ENCODE data around the gene RAB5B. TPM values are rescaled to one million over a fixed set of nuclear protein-coding genes. Genes with fewer than 3 reads are reported as not detected.
A peak's percentile ranks its signal among the peaks of the same experiment; 100 is the strongest.

Gene RAB5B
- total and polyA plus RNA-seq, 7 experiments from 2014 or later = 45.2 to 109 (median 69.6) TPM

DNA sequence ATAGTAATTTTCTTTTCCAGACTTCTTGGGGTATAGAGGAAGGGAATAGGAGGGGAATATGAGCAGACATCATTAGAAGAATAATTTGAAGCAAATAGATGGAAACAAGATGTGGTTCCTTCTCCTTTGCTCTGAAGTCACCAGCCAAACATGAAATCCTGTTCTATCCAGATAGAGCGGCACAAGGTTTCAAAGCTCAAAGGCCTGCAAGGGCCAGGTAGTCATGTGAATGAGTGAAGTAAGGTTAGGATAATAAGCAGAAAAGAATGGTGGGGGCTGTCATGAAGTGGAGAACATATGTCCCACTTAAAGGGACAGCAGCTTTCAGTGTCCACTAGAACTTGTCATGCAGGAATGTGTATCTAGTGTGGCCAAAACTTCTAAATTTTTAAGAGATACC lies 44.5 kb downstream of the RAB5B start:
- no peaks in the 10 kb centered on the region for H3K9me3 ChIP-seq (ENCODE audit: control insufficient read depth in 2 of 3, low read length in 3 of 3)
- H3K27ac Mint-ChIP-seq = peak overlapping the region in 2 of 9 donors; percentile 9
- peaks cover 0 to 16% of the 10 kb centered on the region in 2 donors for H3K4me1 ChIP-seq (ENCODE audit: control insufficient read depth in 2 of 2, insufficient read depth in 2 of 2, low read length in 2 of 2)
- no peaks in the 10 kb centered on the region for H3K27me3 Mint-ChIP-seq
- ATAC-seq (no peak), DNase-seq (no peak)
- H3K36me3 ChIP-seq (ENCODE audit: control insufficient read depth in 2 of 3, insufficient read depth in 3 of 3, low read length in 3 of 3) = no peaks in the 10 kb centered on the region
- H3K27ac ChIP-seq (ENCODE audit: low read depth, low read length) = no peak overlapping the region
- intact Hi-C loops (cut with micrococcal nuclease) = no loop called here
- H3K27me3 ChIP-seq (ENCODE audit: control insufficient read depth in 2 of 2, insufficient read depth in 2 of 2, low read length in 2 of 2) = no peaks in the 10 kb centered on the region
- ChIA-PET CTCF (interaction anchor here (1.0 kb wide), 1 partner anchor 9 kb away, joined by 4 read pairs; no protein-coding TSS in a partner anchor), POLR2A (interaction anchor here (0.6 to 1.2 kb wide), 3 partner anchors 22 to 85 kb away, joined by 3 to 4 read pairs (median 4); partner anchors contain the start of gene PA2G4)
- peaks cover 7 to 50% (median 22%) of the 10 kb centered on the region in 7 donors for H3K4me1 Mint-ChIP-seq
- no peak overlapping the region for H3K4me3 Mint-ChIP-seq
- no peaks in the 10 kb centered on the region for H3K9me3 Mint-ChIP-seq
- peaks cover 0 to 14% (median 4%) of the 10 kb centered on the region in 5 donors for H3K36me3 Mint-ChIP-seq
- no peak overlapping the region for H3K4me3 ChIP-seq (ENCODE audit: low read length)

DNA sequence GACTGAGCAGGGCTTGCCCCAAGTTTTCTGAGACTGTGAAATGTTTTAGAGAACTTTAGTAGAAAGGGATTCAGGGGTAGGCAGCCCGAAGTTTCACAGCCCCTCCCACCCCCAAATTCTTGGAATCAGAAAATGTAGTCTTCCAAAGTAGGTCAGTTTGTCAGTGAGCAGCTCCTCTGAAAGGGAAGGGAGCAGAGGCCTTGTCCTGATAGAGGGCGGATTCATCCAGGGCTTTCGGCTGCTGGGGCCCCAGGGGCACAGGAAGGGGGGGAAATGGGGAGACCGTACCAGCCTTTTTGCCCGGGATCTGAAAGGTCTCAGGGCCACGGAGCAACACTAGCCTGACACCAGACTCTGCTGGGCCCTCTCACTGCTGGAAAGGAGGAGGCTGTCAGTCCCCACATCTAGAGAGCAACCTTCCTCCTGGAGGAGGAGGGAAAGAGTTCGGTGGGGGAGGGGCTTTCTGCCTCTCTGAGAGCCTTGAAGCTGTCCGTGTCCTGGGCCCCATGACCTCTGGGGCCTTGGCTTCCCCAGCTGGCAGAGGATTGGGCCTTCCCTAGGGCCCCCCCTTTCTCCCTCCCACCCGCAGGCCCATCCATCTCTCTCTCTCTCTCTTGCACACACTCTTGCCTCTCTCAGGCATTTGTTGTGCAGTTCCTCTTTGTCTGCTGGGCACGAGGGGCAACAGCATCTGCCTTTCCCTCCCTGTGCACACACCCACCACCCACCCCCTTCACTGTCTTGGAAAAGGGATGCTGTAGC lies 46.7 kb downstream of the RAB5B start, which contains the start of gene IKZF4:
IKZF4 (plus strand) TSS at position 621 of the 762 bp plus-strand sequence. CDS start 451 bp downstream, outside the sequence.
- ChIA-PET CTCF (interaction anchor here (0.6 to 1.5 kb wide), 3 partner anchors 9 to 11 kb away, joined by 3 to 4 read pairs (median 4); no protein-coding TSS in a partner anchor), POLR2A (interaction anchor here (0.5 to 1.9 kb wide), 3 partner anchors 24 to 46 kb away, joined by 3 to 7 read pairs (median 5); partner anchors contain the start of gene RAB5B)
- DNase-seq (peak in 1 of 9 donors; percentile 36), ATAC-seq (peak; percentile 55)
- Histone ChIP-seq H3K36me3 (ENCODE audit: control insufficient read depth in 2 of 3, insufficient read depth in 3 of 3, low read length in 3 of 3) (peaks cover 0 to 3% (median 0%) of the 10 kb centered on the region in 3 experiments), H3K4me3 (ENCODE audit: low read length) (peak within 1 kb of the TSS; percentile 41), H3K4me1 (ENCODE audit: control insufficient read depth in 2 of 2, insufficient read depth in 2 of 2, low read length in 2 of 2) (peaks cover 0 to 16% of the 10 kb centered on the region in 2 donors), H3K27me3 (ENCODE audit: control insufficient read depth in 2 of 2, insufficient read depth in 2 of 2, low read length in 2 of 2) (no peaks in the 10 kb centered on the region), H3K9me3 (ENCODE audit: control insufficient read depth in 2 of 3, low read length in 3 of 3) (no peaks in the 10 kb centered on the region), H3K27ac (ENCODE audit: low read depth, low read length) (peak within 1 kb of the TSS; percentile 62)
- Mint-ChIP-seq H3K4me1 (peaks cover 7 to 58% (median 24%) of the 10 kb centered on the region in 7 donors), H3K4me3 (peak within 1 kb of the TSS; percentile 80 to 97 (median 88)), H3K9me3 (no peaks in the 10 kb centered on the region), H3K36me3 (peaks cover 0 to 19% (median 5%) of the 10 kb centered on the region in 5 donors), H3K27ac (peak within 1 kb of the TSS; percentile 73 to 97 (median 93)), H3K27me3 (no peaks in the 10 kb centered on the region)
- intact Hi-C loops (cut with micrococcal nuclease) = loop anchor here (1.0 to 5.0 kb wide), 5 partner anchors 9 to 93 kb away; partner anchors contain the start of genes PYM1 (in 1 of the 2) and SUOX (in 1 of the 2)

DNA sequence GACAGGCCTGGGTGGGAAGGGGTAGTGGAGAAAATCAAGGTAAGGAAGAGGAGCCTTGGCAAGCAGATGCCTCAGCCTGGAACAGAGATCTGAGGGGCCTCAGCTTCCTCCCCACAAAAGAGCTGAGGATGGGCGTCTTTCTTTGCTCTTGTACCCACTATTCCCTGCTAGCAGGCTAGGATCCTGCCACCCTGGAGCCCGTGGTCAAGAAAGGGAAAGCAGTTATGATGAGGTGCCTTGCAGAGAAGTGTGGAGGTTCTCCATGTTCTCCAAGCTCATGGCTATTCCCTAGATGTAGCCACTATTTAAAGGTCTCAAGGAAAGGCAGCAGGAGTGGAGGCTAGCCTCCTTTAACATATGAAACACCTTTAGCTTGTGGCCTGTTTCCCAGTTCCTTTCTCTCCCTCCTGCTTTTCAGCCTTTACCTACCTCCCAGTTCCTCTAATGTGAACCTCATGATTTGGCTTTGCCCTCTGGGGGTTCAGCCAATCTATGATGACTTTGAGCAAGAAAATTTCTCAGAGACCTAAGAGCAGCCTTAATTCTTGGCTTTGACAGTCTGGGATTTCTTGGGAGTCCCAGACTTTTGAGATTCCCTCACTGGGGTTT lies 48.1 kb downstream of the RAB5B start:
- no peaks in the 10 kb centered on the region for H3K27me3 ChIP-seq (ENCODE audit: control insufficient read depth in 2 of 2, insufficient read depth in 2 of 2, low read length in 2 of 2)
- H3K36me3 ChIP-seq (ENCODE audit: control insufficient read depth in 2 of 3, insufficient read depth in 3 of 3, low read length in 3 of 3) = peaks cover 0 to 4% (median 0%) of the 10 kb centered on the region in 3 experiments
- no peak for ATAC-seq
- H3K4me1 ChIP-seq (ENCODE audit: control insufficient read depth in 2 of 2, insufficient read depth in 2 of 2, low read length in 2 of 2) = peaks cover 0 to 16% of the 10 kb centered on the region in 2 donors
- Mint-ChIP-seq H3K4me1 (peaks cover 7 to 56% (median 24%) of the 10 kb centered on the region in 7 donors), H3K27ac (peak overlapping the region; percentile 73 to 97 (median 93)), H3K4me3 (peak overlapping the region; percentile 80 to 97 (median 88)), H3K27me3 (no peaks in the 10 kb centered on the region), H3K36me3 (peaks cover 0 to 23% (median 5%) of the 10 kb centered on the region in 5 donors), H3K9me3 (no peaks in the 10 kb centered on the region)
- CTCF ChIA-PET = interaction anchor here (0.5 to 1.5 kb wide), 5 partner anchors 8 to 755 kb away, joined by 3 to 6 read pairs (median 3); no protein-coding TSS in a partner anchor
- no peaks in the 10 kb centered on the region for H3K9me3 ChIP-seq (ENCODE audit: control insufficient read depth in 2 of 3, low read length in 3 of 3)
- intact Hi-C loops (cut with micrococcal nuclease) = loop anchor here (1.0 to 5.0 kb wide), 5 partner anchors 7 to 95 kb away; partner anchors contain the start of genes PYM1 (in 1 of the 2) and SUOX (in 1 of the 2)
- peak overlapping the region; percentile 62 for H3K27ac ChIP-seq (ENCODE audit: low read depth, low read length)
- POLR2A ChIA-PET = interaction anchor here (0.7 to 1.6 kb wide), 11 partner anchors 11 to 300 kb away, joined by 3 to 9 read pairs (median 3); partner anchors contain the start of gene RAB5B
- DNase-seq = no peak
- peak overlapping the region; percentile 41 for H3K4me3 ChIP-seq (ENCODE audit: low read length)

DNA sequence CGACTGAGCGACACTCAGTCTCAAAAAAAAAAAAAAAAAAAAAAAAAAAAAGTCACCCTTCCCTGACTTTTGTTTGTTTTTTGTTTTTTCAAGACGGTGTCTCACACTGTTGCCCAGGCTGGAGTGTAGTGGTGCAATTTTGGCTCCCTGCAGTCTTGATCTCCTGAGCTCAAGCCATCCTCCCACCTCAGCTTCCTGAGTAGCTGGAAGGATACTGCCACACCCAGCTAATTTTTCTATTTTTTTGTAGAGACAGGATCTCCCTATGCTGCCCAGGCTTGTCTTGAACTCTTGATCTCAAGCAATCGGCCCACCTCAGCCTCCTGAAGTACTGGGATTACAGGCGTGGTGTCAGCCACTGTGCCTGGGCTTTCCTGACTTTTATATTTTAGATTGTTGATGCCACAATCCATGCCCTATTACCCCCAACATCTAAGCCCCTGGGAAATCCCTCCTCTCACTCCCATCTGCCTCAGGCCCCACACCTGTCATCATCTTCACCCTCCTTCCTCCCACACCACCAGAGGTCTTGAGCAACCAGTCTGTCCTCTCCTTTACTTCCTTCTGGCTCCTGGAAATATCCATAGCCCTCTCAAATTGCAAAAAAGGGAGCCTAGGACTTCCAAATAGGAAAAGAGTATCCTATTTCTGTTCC lies 54.8 kb downstream of the RAB5B start:
- Mint-ChIP-seq H3K4me3 (peak overlapping the region in 1 of 10 donors; percentile 75), H3K36me3 (peaks cover 0 to 46% (median 20%) of the 10 kb centered on the region in 5 donors)

DNA sequence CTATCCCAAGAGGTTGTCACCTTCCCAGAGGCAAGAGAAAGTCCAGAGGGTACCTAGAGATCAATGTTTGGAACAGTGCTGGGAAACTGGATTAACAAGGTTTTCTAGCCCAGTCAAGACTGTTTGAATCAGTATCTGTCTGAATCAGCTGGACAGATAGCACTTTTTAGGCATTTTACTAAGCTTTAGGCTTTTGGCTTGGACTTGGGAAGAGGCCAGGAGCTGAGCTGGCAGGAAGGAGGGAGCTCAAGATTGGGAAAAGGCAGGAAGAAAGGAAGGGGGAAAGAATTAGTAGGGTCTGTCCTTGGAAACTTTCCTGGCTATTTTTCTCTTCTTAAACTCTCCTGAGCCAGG lies 55.3 kb downstream of the RAB5B start:
- Mint-ChIP-seq H3K27ac (peak overlapping the region in 3 of 9 donors; percentile 3 to 84 (median 73)), H3K36me3 (peaks cover 0 to 44% (median 20%) of the 10 kb centered on the region in 5 donors), H3K4me3 (peak overlapping the region in 1 of 10 donors; percentile 75), H3K9me3 (no peaks in the 10 kb centered on the region), H3K4me1 (peaks cover 9 to 50% (median 20%) of the 10 kb centered on the region in 7 donors), H3K27me3 (no peaks in the 10 kb centered on the region)
- ChIA-PET CTCF (interaction anchor here (0.6 to 4.5 kb wide), 12 partner anchors 7 to 595 kb away, joined by 3 to 54 read pairs (median 4); partner anchors contain the start of genes PA2G4 and SUOX), POLR2A (interaction anchor here (0.6 to 1.7 kb wide), 7 partner anchors 12 to 101 kb away, joined by 3 to 9 read pairs (median 4); partner anchors contain the start of genes PA2G4 and RAB5B)
- DNase-seq (no peak), ATAC-seq (no peak)
- no peaks in the 10 kb centered on the region for H3K27me3 ChIP-seq (ENCODE audit: control insufficient read depth in 2 of 2, insufficient read depth in 2 of 2, low read length in 2 of 2)
- H3K4me3 ChIP-seq (ENCODE audit: low read length) = no peak overlapping the region
- intact Hi-C loops (cut with micrococcal nuclease) = loop anchor here (1.0 to 2.0 kb wide), 5 partner anchors 8 to 291 kb away; partner anchors contain the start of genes IKZF4 (in 1 of the 2) and RPS26 (in 1 of the 2)
- no peak overlapping the region for H3K27ac ChIP-seq (ENCODE audit: low read depth, low read length)
- no peaks in the 10 kb centered on the region for H3K9me3 ChIP-seq (ENCODE audit: control insufficient read depth in 2 of 3, low read length in 3 of 3)
- H3K36me3 ChIP-seq (ENCODE audit: control insufficient read depth in 2 of 3, insufficient read depth in 3 of 3, low read length in 3 of 3) = peaks cover 0 to 30% (median 0%) of the 10 kb centered on the region in 3 experiments
- H3K4me1 ChIP-seq (ENCODE audit: control insufficient read depth in 2 of 2, insufficient read depth in 2 of 2, low read length in 2 of 2) = peaks cover 0 to 7% of the 10 kb centered on the region in 2 donors

More for the DNA sequence above, 54.8 kb downstream of the RAB5B start:
- H3K27ac Mint-ChIP-seq = peak overlapping the region in 3 of 9 donors; percentile 15 to 84 (median 73)
- peaks cover 11 to 54% (median 20%) of the 10 kb centered on the region in 7 donors for H3K4me1 Mint-ChIP-seq
- Histone ChIP-seq H3K36me3 (ENCODE audit: control insufficient read depth in 2 of 3, insufficient read depth in 3 of 3, low read length in 3 of 3) (peaks cover 0 to 30% (median 0%) of the 10 kb centered on the region in 3 experiments), H3K27ac (ENCODE audit: low read depth, low read length) (no peak overlapping the region), H3K27me3 (ENCODE audit: control insufficient read depth in 2 of 2, insufficient read depth in 2 of 2, low read length in 2 of 2) (no peaks in the 10 kb centered on the region), H3K4me1 (ENCODE audit: control insufficient read depth in 2 of 2, insufficient read depth in 2 of 2, low read length in 2 of 2) (peaks cover 0 to 7% of the 10 kb centered on the region in 2 donors), H3K9me3 (ENCODE audit: control insufficient read depth in 2 of 3, low read length in 3 of 3) (no peaks in the 10 kb centered on the region), H3K4me3 (ENCODE audit: low read length) (no peak overlapping the region)
- H3K9me3 Mint-ChIP-seq = no peaks in the 10 kb centered on the region
- intact Hi-C loops (cut with micrococcal nuclease) = loop anchor here (1.0 to 2.0 kb wide), 5 partner anchors 7 to 290 kb away; partner anchors contain the start of genes IKZF4 (in 1 of the 2) and RPS26 (in 1 of the 2)
- H3K27me3 Mint-ChIP-seq = no peaks in the 10 kb centered on the region
- CTCF ChIA-PET = interaction anchor here (0.6 to 4.5 kb wide), 7 partner anchors 9 to 291 kb away, joined by 3 to 54 read pairs (median 4); partner anchors contain the start of gene SUOX
- DNase-seq (no peak), ATAC-seq (no peak)
- POLR2A ChIA-PET = interaction anchor here (0.6 to 1.7 kb wide), 5 partner anchors 33 to 99 kb away, joined by 3 to 7 read pairs (median 3); partner anchors contain the start of gene PA2G4

All from naive thymus-derived CD4-positive, alpha-beta T cell (primary cell).